HEK293 (cell line): ENCODE data around the gene PRR16.

Experiments
- CTCF ChIA-PET: fragments of 350-600 bp; formaldehyde crosslinking; extraction: SDS; loops from one replicate; lab custom pipeline; 2021; ENCODE audit warnings: antibody characterized with exemption; lab: Yijun Ruan, JAX
- POLR2A ChIA-PET: fragments of 300-600 bp; formaldehyde crosslinking; extraction: SDS; loops from one replicate; lab custom pipeline; 2020; ENCODE audit warnings: antibody characterized with exemption, inconsistent platforms; lab: Yijun Ruan, JAX
- H3K27ac ChIP-seq: fragments of 200-500 bp; sonication (Bioruptor generic); 2 replicates; pipeline ENCODE4 v1.5.1; 2014; ENCODE audit warnings: low read depth, low read length, control low read depth, inconsistent platforms; ENCODE audit errors: extremely low read depth
- H3K36me3 ChIP-seq, 2 experiments: fragments of 200-500 bp in 1 of 2; sonication (Bioruptor generic) in 1 of 2; 1 replicate in 1 of 2; 2 replicates in 1 of 2; pipeline ENCODE4 v1.5.1; 2014 to 2017; ENCODE audit warnings: inconsistent platforms in 2 of 2, low read length in 2 of 2; ENCODE audit not compliant: control insufficient read depth in 2 of 2, insufficient read depth in 1 of 2
- H3K4me1 ChIP-seq: fragments of 200-500 bp; sonication (Bioruptor generic); 2 replicates; pipeline ENCODE4 v1.5.1; 2014; ENCODE audit warnings: mild to moderate bottlenecking, low read length, inconsistent platforms; ENCODE audit not compliant: control insufficient read depth, insufficient read depth
- H3K4me3 ChIP-seq: 2 replicates; pipeline ENCODE4 v1.5.1; 2011; ENCODE audit warnings: low read depth, mild to moderate bottlenecking, control low read depth, low read length, moderate library complexity
- H3K9me3 ChIP-seq: fragments of 200-500 bp; sonication (Bioruptor generic); 2 replicates; pipeline ENCODE4 v1.5.1; 2014; ENCODE audit warnings: low read depth, low read length, inconsistent platforms; ENCODE audit not compliant: control insufficient read depth, insufficient read depth
- KLF10 ChIP-seq: fragments of 450-650 bp; IDR thresholded peaks from 2 replicates; pipeline ENCODE4 v1.5.1; 2018; ENCODE audit warnings: missing biosample characterization, mild to moderate bottlenecking, missing genetic modification characterization
- ZFP3 ChIP-seq: fragments of 450-650 bp; formaldehyde crosslinking; IDR thresholded peaks from 2 replicates; pipeline ENCODE4 v1.5.1; 2016; ENCODE audit warnings: low read depth, missing biosample characterization, missing genetic modification characterization
- ZNF138 ChIP-seq: fragments of 450-650 bp; formaldehyde crosslinking; IDR thresholded peaks from 2 replicates; pipeline ENCODE4 v1.5.1; 2016; ENCODE audit warnings: missing biosample characterization, missing genetic modification characterization, borderline replicate concordance
- ZNF174 ChIP-seq: fragments of 450-650 bp; formaldehyde crosslinking; IDR thresholded peaks from 2 replicates; pipeline ENCODE4 v1.5.0; 2017; ENCODE audit warnings: missing biosample characterization, mild to moderate bottlenecking, missing genetic modification characterization
- ZNF214 ChIP-seq: fragments of 450-650 bp; formaldehyde crosslinking; IDR thresholded peaks from 2 replicates; pipeline ENCODE4 v1.5.1; 2017; ENCODE audit warnings: missing biosample characterization, mild to moderate bottlenecking, missing genetic modification characterization, borderline replicate concordance
- ZNF354C ChIP-seq: fragments of 450-650 bp; formaldehyde crosslinking; IDR thresholded peaks from 2 replicates; pipeline ENCODE4 v1.5.1; 2016; ENCODE audit warnings: missing biosample characterization, missing genetic modification characterization, low read depth, borderline replicate concordance
- ZNF37A ChIP-seq: fragments of 450-650 bp; IDR thresholded peaks from 2 replicates; pipeline ENCODE4 v1.5.1; 2018; ENCODE audit warnings: missing biosample characterization, missing genetic modification characterization
- ZNF404 ChIP-seq: fragments of 450-650 bp; formaldehyde crosslinking; IDR thresholded peaks from 2 replicates; pipeline ENCODE4 v1.5.1; 2017; ENCODE audit warnings: missing biosample characterization, missing genetic modification characterization
- ZNF571 ChIP-seq: fragments of 450-650 bp; formaldehyde crosslinking; IDR thresholded peaks from 2 replicates; pipeline ENCODE4 v1.5.0; 2017; ENCODE audit warnings: missing biosample characterization, missing genetic modification characterization
- ZNF677 ChIP-seq: fragments of 450-650 bp; IDR thresholded peaks from 2 replicates; pipeline ENCODE4 v1.5.0; 2018; ENCODE audit warnings: missing biosample characterization, mild to moderate bottlenecking, missing genetic modification characterization, moderate library complexity
- ZNF776 ChIP-seq: fragments of 450-650 bp; formaldehyde crosslinking; IDR thresholded peaks from 2 replicates; pipeline ENCODE4 v1.5.0; 2017; ENCODE audit warnings: missing biosample characterization, missing genetic modification characterization, borderline replicate concordance
- ZNF777 ChIP-seq: fragments of 450-650 bp; formaldehyde crosslinking; IDR thresholded peaks from 2 replicates; pipeline ENCODE4 v1.5.1; 2017; ENCODE audit warnings: missing biosample characterization, missing genetic modification characterization, borderline replicate concordance
- TF ChIP-seq, protein P1 (sequence below): fragments of 450-650 bp; formaldehyde crosslinking; optimal IDR thresholded peaks from 2 replicates; pipeline ENCODE3; 2016; ENCODE audit warnings: missing biosample characterization, mild to moderate bottlenecking, missing genetic modification characterization
- TF ChIP-seq, protein P2 (sequence below): fragments of 450-650 bp; formaldehyde crosslinking; IDR thresholded peaks from 2 replicates; pipeline ENCODE4 v1.5.1; 2016; ENCODE audit warnings: missing biosample characterization, missing genetic modification characterization
- TF ChIP-seq, protein P3 (sequence below): fragments of 450-650 bp; formaldehyde crosslinking; IDR thresholded peaks from 2 replicates; pipeline ENCODE4 v1.5.1; 2016; ENCODE audit warnings: missing biosample characterization, missing genetic modification characterization
- TF ChIP-seq, protein P4 (sequence below): fragments of 450-650 bp; formaldehyde crosslinking; IDR thresholded peaks from 2 replicates; pipeline ENCODE4 v1.5.1; 2016; ENCODE audit warnings: missing biosample characterization, missing genetic modification characterization, low read depth
- TF ChIP-seq, protein P5 (sequence below): fragments of 450-650 bp; formaldehyde crosslinking; conservative IDR thresholded peaks from 2 replicates; pipeline ENCODE4 v1.5.1; 2016; ENCODE audit warnings: low read depth, missing biosample characterization, missing genetic modification characterization
- TF ChIP-seq, protein P6 (sequence below): fragments of 450-650 bp; formaldehyde crosslinking; IDR thresholded peaks from 2 replicates; pipeline ENCODE4 v1.5.1; 2017; ENCODE audit warnings: missing biosample characterization, missing genetic modification characterization

Gene PRR16

DNA sequence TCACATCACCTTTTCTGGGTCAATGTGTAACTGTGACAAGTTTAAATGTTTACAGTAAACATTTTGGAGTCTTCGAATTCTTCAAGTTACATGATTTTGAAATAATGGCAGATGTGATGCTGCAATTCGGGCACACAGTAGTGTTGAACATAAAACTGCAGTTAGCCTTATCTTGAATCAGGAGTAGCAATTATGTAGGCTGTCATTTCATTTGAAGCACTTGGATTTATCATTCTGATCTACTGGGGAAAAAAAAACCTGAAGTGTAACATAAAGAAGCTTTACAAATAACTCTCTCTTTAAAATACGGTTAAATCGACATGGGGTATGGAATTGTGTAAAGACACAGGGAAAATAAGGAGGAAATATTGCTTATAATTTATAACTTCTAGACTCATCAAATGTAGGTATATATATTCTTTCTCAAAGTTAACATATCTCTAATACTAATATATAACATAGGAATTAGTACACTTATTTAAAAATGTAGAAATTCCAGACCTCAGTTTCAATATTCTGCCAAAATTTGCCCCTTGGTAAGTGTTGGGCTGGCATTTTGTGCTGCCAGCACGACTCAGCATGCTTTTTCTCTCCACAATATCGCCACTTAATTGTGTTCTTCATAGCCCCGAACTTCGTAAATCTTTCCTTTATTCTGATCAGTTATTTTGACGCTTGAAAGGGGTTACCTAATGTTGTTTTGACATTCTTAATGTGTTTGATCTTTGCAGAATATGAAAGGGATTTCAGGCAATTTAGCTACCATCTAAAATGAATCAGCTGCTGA, 226.7 kb downstream of the PRR16 start (continued):
- TF ChIP-seq, protein P1, sequence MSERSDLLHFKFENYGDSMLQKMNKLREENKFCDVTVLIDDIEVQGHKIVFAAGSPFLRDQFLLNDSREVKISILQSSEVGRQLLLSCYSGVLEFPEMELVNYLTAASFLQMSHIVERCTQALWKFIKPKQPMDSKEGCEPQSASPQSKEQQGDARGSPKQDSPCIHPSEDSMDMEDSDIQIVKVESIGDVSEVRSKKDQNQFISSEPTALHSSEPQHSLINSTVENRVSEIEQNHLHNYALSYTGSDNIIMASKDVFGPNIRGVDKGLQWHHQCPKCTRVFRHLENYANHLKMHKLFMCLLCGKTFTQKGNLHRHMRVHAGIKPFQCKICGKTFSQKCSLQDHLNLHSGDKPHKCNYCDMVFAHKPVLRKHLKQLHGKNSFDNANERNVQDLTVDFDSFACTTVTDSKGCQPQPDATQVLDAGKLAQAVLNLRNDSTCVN (tag by site-specific recombination), result no peak
- no peak for TF ChIP-seq ZNF404 (tag by site-specific recombination)
- no peak for TF ChIP-seq ZNF571
- no peak for TF ChIP-seq ZNF354C (tag by site-specific recombination)
- TF ChIP-seq ZNF138 (tag by site-specific recombination), result no peak
- no peak for TF ChIP-seq ZNF776 (tag by site-specific recombination)
- no peak for TF ChIP-seq ZNF214

DNA sequence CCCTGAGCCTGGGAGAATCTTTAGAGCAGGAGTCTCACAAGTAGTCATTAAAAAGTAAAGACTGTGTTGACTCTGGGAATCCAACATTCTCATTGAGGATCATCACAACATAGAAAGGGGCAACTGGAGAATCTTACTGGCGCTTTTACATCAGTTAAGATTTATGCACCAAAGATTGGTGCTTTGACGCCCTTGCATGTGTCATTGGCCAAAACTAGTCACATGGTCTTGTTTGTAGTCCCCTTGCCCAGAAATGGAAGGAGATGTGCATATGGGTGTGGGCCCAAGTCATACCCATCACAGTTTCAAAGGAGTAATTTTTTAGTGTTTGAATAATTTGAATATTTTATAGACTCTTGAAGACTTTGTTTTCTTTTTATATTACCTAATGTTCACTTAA, 228.2 kb downstream of the PRR16 start:
- ChIA-PET POLR2A (no interaction called here), CTCF (no interaction called here)
- no peaks in the 10 kb centered on the region for H3K36me3 ChIP-seq
- TF ChIP-seq ZNF777 (tag by site-specific recombination) (no peak), ZFP3 (tag by site-specific recombination) (no peak), KLF10 (tag by site-specific recombination) (no peak)
- TF ChIP-seq, protein P2, sequence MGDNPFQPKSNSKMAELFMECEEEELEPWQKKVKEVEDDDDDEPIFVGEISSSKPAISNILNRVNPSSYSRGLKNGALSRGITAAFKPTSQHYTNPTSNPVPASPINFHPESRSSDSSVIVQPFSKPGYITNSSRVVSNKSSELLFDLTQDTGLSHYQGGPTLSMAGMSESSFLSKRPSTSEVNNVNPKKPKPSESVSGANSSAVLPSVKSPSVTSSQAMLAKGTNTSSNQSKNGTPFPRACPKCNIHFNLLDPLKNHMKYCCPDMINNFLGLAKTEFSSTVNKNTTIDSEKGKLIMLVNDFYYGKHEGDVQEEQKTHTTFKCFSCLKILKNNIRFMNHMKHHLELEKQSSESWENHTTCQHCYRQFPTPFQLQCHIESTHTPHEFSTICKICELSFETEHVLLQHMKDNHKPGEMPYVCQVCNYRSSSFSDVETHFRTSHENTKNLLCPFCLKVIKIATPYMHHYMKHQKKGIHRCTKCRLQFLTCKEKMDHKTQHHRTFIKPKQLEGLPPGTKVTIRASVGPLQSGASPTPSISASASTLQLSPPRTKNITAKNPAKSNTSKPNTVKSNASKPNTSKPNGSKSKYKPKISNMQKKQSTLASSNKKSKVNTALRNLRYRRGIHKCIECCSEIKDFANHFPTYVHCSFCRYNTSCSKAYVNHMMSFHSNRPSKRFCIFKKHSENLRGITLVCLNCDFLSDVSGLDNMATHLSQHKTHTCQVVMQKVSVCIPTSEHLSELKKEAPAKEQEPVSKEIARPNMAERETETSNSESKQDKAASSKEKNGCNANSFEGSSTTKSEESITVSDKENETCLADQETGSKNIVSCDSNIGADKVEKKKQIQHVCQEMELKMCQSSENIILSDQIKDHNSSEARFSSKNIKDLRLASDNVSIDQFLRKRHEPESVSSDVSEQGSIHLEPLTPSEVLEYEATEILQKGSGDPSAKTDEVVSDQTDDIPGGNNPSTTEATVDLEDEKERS (tag by site-specific recombination), result no peak
- TF ChIP-seq, protein P3, sequence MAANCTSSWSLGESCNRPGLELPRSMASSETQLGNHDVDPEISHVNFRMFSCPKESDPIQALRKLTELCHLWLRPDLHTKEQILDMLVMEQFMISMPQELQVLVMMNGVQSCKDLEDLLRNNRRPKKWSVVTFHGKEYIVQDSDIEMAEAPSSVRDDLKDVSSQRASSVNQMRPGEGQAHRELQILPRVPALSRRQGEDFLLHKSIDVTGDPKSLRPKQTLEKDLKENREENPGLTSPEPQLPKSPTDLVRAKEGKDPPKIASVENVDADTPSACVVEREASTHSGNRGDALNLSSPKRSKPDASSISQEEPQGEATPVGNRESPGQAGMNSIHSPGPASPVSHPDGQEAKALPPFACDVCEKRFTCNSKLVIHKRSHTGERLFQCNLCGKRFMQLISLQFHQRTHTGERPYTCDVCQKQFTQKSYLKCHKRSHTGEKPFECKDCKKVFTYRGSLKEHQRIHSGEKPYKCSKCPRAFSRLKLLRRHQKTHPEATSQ, result no peak
- TF ChIP-seq, all 188 proteins: peak for 0
- no peaks in the 10 kb centered on the region for H3K4me1 ChIP-seq
- H3K4me3 ChIP-seq, result no peak overlapping the region
- no peaks in the 10 kb centered on the region for H3K9me3 ChIP-seq
- no peak overlapping the region for H3K27ac ChIP-seq

DNA sequence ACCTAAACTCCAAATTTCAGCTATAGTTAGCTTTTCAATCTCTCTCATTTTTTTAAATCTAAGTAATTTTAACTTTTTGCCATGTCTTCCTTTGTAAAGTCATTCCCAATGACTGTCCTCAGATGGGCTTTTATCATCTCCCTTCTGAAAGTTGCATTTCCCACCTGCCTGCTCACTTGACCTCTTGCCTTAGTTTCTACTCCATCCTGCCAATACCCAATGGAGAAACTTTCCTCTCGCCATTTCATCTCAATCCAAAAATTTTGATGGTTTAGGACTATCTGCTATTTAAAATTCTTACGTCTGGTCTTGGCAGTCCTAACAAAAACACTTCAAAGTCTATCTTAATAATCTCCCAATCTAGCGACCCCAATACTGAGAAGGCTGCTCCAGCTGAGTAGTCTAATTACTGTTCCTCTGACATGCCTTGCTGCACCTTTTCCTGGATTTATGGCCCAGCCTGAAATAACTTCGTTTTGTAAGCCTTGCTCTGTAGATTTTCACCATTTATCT, 231.3 kb downstream of the PRR16 start:
- CTCF ChIA-PET, result no interaction called here
- H3K36me3 ChIP-seq, result no peaks in the 10 kb centered on the region
- no peaks in the 10 kb centered on the region for H3K4me1 ChIP-seq
- H3K4me3 ChIP-seq, result no peak overlapping the region
- POLR2A ChIA-PET, result no interaction called here
- H3K27ac ChIP-seq, result no peak overlapping the region
- no peaks in the 10 kb centered on the region for H3K9me3 ChIP-seq
- no peak for TF ChIP-seq ZNF677 (tag by site-specific recombination)
- TF ChIP-seq, protein P4, sequence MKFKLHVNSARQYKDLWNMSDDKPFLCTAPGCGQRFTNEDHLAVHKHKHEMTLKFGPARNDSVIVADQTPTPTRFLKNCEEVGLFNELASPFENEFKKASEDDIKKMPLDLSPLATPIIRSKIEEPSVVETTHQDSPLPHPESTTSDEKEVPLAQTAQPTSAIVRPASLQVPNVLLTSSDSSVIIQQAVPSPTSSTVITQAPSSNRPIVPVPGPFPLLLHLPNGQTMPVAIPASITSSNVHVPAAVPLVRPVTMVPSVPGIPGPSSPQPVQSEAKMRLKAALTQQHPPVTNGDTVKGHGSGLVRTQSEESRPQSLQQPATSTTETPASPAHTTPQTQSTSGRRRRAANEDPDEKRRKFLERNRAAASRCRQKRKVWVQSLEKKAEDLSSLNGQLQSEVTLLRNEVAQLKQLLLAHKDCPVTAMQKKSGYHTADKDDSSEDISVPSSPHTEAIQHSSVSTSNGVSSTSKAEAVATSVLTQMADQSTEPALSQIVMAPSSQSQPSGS, result no peak
- TF ChIP-seq ZNF37A, result no peak
- TF ChIP-seq, protein P5, sequence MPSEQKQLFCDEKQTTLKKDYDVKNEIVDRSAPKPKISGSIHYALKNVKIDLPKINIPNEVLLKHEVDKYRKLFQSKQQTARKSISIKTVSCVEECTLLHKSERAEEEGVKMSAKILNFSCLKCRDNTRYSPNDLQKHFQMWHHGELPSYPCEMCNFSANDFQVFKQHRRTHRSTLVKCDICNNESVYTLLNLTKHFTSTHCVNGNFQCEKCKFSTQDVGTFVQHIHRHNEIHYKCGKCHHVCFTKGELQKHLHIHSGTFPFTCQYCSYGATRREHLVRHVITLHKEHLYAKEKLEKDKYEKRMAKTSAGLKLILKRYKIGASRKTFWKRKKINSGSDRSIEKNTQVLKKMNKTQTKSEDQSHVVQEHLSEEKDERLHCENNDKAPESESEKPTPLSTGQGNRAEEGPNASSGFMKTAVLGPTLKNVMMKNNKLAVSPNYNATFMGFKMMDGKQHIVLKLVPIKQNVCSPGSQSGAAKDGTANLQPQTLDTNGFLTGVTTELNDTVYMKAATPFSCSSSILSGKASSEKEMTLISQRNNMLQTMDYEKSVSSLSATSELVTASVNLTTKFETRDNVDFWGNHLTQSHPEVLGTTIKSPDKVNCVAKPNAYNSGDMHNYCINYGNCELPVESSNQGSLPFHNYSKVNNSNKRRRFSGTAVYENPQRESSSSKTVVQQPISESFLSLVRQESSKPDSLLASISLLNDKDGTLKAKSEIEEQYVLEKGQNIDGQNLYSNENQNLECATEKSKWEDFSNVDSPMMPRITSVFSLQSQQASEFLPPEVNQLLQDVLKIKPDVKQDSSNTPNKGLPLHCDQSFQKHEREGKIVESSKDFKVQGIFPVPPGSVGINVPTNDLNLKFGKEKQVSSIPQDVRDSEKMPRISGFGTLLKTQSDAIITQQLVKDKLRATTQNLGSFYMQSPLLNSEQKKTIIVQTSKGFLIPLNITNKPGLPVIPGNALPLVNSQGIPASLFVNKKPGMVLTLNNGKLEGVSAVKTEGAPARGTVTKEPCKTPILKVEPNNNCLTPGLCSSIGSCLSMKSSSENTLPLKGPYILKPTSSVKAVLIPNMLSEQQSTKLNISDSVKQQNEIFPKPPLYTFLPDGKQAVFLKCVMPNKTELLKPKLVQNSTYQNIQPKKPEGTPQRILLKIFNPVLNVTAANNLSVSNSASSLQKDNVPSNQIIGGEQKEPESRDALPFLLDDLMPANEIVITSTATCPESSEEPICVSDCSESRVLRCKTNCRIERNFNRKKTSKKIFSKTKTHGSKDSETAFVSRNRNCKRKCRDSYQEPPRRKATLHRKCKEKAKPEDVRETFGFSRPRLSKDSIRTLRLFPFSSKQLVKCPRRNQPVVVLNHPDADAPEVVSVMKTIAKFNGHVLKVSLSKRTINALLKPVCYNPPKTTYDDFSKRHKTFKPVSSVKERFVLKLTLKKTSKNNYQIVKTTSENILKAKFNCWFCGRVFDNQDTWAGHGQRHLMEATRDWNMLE, result no peak
- TF ChIP-seq, protein P6, sequence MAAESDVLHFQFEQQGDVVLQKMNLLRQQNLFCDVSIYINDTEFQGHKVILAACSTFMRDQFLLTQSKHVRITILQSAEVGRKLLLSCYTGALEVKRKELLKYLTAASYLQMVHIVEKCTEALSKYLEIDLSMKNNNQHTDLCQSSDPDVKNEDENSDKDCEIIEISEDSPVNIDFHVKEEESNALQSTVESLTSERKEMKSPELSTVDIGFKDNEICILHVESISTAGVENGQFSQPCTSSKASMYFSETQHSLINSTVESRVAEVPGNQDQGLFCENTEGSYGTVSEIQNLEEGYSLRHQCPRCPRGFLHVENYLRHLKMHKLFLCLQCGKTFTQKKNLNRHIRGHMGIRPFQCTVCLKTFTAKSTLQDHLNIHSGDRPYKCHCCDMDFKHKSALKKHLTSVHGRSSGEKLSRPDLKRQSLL (tag by site-specific recombination), result no peak
- TF ChIP-seq ZNF174 (tag by site-specific recombination), result no peak
